PC-9 (cell line): ENCODE measurements around the gene RPAP3.

Experiments
- CTCF ChIP-seq: fragments of 200-600 bp; sonication (generic); conservative IDR thresholded peaks from 2 replicates; pipeline ENCODE4 v1.6.1; 2017; ENCODE audit warnings: mixed run types, antibody characterized with exemption, mild to moderate bottlenecking, moderate library complexity
- EZH2 ChIP-seq: fragments of 200-600 bp; sonication (generic); IDR thresholded peaks from 2 replicates; pipeline ENCODE4 v1.8.0; 2017; ENCODE audit warnings: antibody characterized with exemption, low read depth

GRCh38 chr12:47651368-47652254, 54.2 kb downstream of the RPAP3 start:
- peak; percentile 75 for TF ChIP-seq CTCF
- no peak for TF ChIP-seq EZH2
